Naive B cell (primary cell): ENCODE measurements around the gene NFIA. TPM values are rescaled to one million over a fixed set of nuclear protein-coding genes. Genes with fewer than 3 reads are reported as not detected.
A peak's percentile ranks its signal among the peaks of the same experiment; 100 is the strongest.

Experiments used
- ATAC-seq, 2 donors: fragments of 150-1000 bp; cut with Tn5 transposase; 2 replicates each; pipeline ENCODE4 v1.10.0; 2021; ENCODE audit warnings: low read depth in 2 of 2, mild to moderate bottlenecking in 2 of 2, moderate library complexity in 2 of 2
- DNase-seq: peaks from one replicate; pipeline ENCODE4 v3.0.0; 2022
- H3K27ac Mint-ChIP-seq, 6 donors: one replicate each; pipeline ENCODE4 v1.8.0; 2020 to 2022; ENCODE audit warnings: mild to moderate bottlenecking in 6 of 6, mixed read lengths in 6 of 6, moderate library complexity in 5 of 6, inconsistent platforms in 2 of 6
- H3K27me3 Mint-ChIP-seq, 3 donors: one replicate each; pipeline ENCODE4 v1.8.0; 2021 to 2022; ENCODE audit warnings: mixed read lengths in 3 of 3, mild to moderate bottlenecking in 1 of 3
- H3K36me3 Mint-ChIP-seq, 2 donors: one replicate each; pipeline ENCODE4 v1.8.0; 2020 to 2022; ENCODE audit warnings: mixed read lengths in 2 of 2, inconsistent platforms in 1 of 2, mild to moderate bottlenecking in 1 of 2
- H3K4me1 Mint-ChIP-seq, 3 donors: one replicate each; pipeline ENCODE4 v1.8.0; 2020 to 2022; ENCODE audit warnings: mixed read lengths in 3 of 3, inconsistent platforms in 1 of 3, mild to moderate bottlenecking in 1 of 3, moderate library complexity in 1 of 3
- H3K4me3 Mint-ChIP-seq, 8 donors: one replicate each; pipeline ENCODE4 v1.8.0; 2020 to 2022; ENCODE audit warnings: mild to moderate bottlenecking in 8 of 8, mixed read lengths in 8 of 8, moderate library complexity in 8 of 8, inconsistent platforms in 2 of 8
- H3K9me3 Mint-ChIP-seq, 7 donors: one replicate each; pipeline ENCODE4 v1.8.0; 2020 to 2022; ENCODE audit warnings: mixed read lengths in 7 of 7, mild to moderate bottlenecking in 5 of 7, inconsistent platforms in 2 of 7, moderate library complexity in 1 of 7
- polyA plus RNA-seq, 6 donors: library from polyadenylated mRNA; unstranded; fragments of 300-500 nt; fragmentation: Illumina TruSeq; gene quantifications; one replicate each; pipeline ENCODE4 v1.2.3, GENCODE V29; 2021; ENCODE audit warnings: low read depth in 6 of 6

Gene NFIA
- polyA plus RNA-seq, 6 donors from 2014 or later: 0.77 to 5.7 (median 1.4) TPM

DNA sequence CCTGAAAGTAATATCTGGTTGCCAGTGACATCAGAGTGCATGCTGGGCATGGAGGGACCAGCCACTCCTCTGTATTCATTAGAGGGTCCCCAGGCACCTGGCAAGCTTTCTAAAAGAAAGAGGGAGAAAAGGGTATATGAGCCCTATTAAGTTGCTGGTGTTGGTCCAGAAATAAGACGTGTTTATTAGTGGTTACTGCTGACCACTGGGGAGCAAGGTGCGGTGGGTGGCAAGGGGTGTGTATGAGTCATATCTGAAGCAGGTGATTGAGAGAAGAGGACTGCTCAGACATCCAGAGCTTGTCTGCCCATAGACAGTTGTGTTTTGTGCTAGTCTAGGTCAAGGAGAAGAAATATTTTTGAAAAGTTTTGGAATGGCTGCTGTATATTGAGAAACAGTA, 344.5 kb downstream of the NFIA start:
- DNase-seq (no peak), ATAC-seq (no peak)
- Mint-ChIP-seq H3K4me3 (no peak overlapping the region), H3K27ac (peak overlapping the region in 1 of 6 donors; percentile 5), H3K9me3 (no peaks in the 10 kb centered on the region), H3K4me1 (peaks cover 4 to 6% (median 6%) of the 10 kb centered on the region in 3 donors), H3K36me3 (no peaks in the 10 kb centered on the region), H3K27me3 (peaks cover 0 to 6% (median 0%) of the 10 kb centered on the region in 3 donors)

DNA sequence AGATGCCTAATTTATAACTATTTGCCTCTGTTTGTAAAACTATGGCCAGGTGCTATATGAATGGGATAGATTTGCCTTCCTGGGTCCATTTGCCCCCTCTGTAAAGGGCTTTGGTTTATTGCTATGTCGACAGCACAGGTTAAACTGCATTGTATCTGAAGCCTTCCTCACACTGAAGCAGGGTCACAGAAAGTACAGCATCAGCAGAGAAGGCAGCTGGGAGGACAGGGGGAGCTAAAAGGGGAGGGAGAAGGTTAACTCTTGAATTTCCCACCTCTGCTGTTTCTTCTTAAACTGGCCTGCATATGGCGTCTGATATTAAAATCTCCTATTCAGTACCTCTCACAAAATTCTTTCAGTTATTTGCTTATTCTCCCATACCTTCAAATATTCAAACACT, 345.1 kb downstream of the NFIA start:
- Mint-ChIP-seq H3K4me3 (no peak overlapping the region), H3K9me3 (no peaks in the 10 kb centered on the region), H3K36me3 (no peaks in the 10 kb centered on the region), H3K4me1 (peaks cover 4 to 6% (median 6%) of the 10 kb centered on the region in 3 donors), H3K27ac (no peak overlapping the region), H3K27me3 (peaks cover 0 to 6% (median 0%) of the 10 kb centered on the region in 3 donors)
- ATAC-seq: no peak
- DNase-seq: no peak

DNA sequence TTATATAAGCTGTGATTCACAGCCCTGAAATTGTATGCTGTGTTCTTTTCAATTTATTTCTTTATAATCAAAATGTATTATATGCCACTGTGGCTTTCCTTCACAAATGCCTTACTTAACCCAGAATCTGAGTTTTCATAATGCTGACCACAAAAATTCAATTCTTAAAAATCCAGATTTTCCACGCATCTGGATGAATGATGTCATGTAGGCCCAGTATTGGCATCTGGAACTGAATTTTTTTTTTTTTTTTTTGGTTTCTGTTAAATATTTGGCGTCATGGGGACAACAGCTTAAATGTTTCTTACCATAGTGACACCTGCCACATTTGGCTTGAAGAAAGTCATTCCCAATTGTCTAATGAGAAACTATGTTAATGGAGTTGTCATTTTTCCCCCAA, 345.8 kb downstream of the NFIA start:
- no peak for DNase-seq
- Mint-ChIP-seq H3K27me3 (peaks cover 0 to 6% (median 0%) of the 10 kb centered on the region in 3 donors), H3K36me3 (no peaks in the 10 kb centered on the region), H3K4me1 (peaks cover 4 to 6% (median 6%) of the 10 kb centered on the region in 3 donors), H3K9me3 (no peaks in the 10 kb centered on the region), H3K27ac (no peak overlapping the region), H3K4me3 (no peak overlapping the region)
- no peak for ATAC-seq

DNA sequence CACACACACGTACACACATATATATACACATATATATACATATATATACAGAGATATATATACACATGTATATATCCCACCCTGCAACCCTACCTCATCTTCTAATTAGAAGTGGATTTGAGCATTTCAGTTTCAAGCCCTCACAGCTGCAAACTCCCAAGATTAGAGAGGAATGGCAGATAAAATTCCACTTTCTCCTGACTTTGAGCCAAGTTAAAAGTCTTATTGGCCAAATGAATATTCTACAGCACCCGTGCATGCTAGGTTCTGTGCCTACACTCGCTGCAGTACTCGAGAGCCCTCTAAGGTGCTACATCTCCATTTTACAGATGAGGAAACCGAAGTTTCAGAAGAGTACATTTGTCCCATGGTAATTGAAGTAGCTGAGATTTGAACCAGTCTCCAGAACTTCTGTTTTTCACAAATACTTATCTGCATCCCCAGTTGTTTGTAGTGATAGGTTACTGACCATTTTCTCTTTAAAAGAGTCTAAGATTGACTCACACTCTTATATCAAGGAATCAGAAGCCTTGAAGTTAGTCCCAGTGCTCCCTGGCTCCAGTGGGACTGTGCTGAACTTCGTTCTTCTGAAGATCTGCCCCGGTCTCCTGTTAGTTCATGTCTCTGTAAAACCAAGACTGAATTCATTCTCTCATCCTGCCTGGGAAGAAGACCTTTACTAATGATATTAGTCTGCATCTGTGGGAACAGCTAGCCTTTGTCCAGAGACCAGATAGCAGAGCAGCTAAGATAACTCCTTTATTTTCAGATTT, 350.4 kb downstream of the NFIA start:
- no peaks in the 10 kb centered on the region for H3K4me1 Mint-ChIP-seq
- no peaks in the 10 kb centered on the region for H3K36me3 Mint-ChIP-seq
- ATAC-seq: no peak
- H3K27me3 Mint-ChIP-seq: peaks cover 0 to 9% (median 0%) of the 10 kb centered on the region in 3 donors
- no peak overlapping the region for H3K4me3 Mint-ChIP-seq
- no peak overlapping the region for H3K27ac Mint-ChIP-seq
- H3K9me3 Mint-ChIP-seq: peaks cover 0 to 2% (median 0%) of the 10 kb centered on the region in 7 donors
- DNase-seq: no peak

DNA sequence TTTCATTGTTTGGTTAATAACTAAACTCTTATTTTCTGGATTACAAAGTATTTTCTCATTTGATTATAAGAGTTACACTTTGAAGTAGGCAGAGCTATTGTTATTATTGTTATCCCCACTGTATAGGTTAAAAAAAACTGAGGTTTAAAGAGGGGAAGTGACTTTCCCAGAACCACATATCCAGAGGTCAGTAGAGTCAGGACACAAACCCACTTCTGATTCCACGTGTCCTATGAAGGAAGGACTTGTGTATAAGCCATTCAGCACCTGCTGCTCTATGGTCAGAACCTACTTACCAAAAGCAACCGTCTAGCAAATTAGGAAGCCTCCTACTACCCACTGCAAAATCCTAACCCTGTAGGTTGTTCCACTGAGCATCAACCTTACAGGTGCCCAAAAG, 351.3 kb downstream of the NFIA start:
- H3K4me3 Mint-ChIP-seq: no peak overlapping the region
- no peaks in the 10 kb centered on the region for H3K4me1 Mint-ChIP-seq
- peaks cover 0 to 2% (median 0%) of the 10 kb centered on the region in 7 donors for H3K9me3 Mint-ChIP-seq
- H3K36me3 Mint-ChIP-seq: no peaks in the 10 kb centered on the region
- DNase-seq (no peak), ATAC-seq (no peak)
- H3K27me3 Mint-ChIP-seq: peaks cover 0 to 9% (median 0%) of the 10 kb centered on the region in 3 donors
- no peak overlapping the region for H3K27ac Mint-ChIP-seq

DNA sequence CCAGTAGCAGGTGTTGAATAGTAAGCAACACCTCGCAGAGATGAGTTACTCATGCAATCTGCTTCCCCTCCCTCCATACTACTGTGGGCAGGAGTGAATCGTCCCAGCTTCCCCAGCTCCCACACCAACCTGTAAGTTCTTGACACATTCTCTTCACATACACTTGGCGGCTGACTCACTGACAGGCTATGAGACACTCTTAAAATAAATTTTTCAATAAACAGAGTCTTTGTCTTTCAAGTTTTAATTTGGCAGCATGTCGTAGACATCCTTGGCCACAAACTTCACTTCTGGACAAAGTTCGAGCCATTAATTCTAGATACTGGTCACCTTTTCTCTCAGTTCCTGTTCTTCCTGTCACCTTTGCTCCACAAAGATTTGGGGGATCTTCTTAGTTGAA, 351.9 kb downstream of the NFIA start:
- H3K9me3 Mint-ChIP-seq: peaks cover 0 to 2% (median 0%) of the 10 kb centered on the region in 7 donors

DNA sequence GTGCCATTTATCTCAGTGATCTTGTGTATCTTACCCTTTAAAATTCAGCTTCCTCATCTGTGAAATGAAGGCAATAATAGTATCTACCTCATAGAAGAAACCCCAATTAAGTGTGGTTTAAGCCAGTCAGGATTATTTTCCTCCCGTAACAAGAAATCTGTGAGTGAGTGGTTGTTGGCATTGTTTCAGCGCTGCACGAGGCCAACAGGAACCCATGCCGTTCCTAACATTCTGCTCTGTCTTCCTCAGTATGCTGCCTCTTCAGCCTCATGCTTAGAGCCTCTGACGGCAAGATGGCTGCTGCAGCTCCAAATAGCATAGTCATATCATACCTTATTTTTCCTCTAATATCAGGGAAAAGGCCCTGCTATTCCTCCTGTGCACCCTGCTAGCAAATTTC, 352.9 kb downstream of the NFIA start:
- Mint-ChIP-seq H3K27me3 (peaks cover 0 to 9% (median 0%) of the 10 kb centered on the region in 3 donors), H3K9me3 (peaks cover 0 to 2% (median 0%) of the 10 kb centered on the region in 7 donors), H3K4me1 (no peaks in the 10 kb centered on the region), H3K27ac (no peak overlapping the region), H3K4me3 (no peak overlapping the region), H3K36me3 (no peaks in the 10 kb centered on the region)
- no peak for ATAC-seq
- no peak for DNase-seq

More for the DNA sequence above, 351.9 kb downstream of the NFIA start:
- ATAC-seq: no peak
- Mint-ChIP-seq H3K4me3 (no peak overlapping the region), H3K4me1 (no peaks in the 10 kb centered on the region), H3K27me3 (peaks cover 0 to 9% (median 0%) of the 10 kb centered on the region in 3 donors), H3K27ac (peak overlapping the region in 1 of 6 donors; percentile 31), H3K36me3 (no peaks in the 10 kb centered on the region)
- no peak for DNase-seq

DNA sequence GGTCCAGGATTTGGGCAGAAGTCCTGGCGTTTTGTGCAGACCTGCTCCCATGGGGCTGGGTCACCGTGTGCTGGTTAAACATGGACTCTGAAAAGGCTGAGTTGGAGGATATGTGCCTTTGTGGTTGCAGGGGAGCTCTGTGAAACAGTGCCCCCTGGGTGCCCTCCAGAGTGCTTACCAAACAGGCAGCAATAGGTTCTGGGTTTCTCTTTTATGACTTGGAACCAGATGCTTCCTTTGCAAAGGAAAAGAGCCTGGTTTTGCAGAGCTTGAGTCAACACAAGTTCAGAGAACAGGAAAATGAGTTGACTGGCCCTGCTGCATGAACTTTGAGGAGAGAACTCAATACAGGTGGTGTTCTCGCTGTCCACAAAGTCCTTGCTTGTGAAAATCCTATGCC, 353.7 kb downstream of the NFIA start:
- ATAC-seq: no peak
- no peaks in the 10 kb centered on the region for H3K36me3 Mint-ChIP-seq

DNA sequence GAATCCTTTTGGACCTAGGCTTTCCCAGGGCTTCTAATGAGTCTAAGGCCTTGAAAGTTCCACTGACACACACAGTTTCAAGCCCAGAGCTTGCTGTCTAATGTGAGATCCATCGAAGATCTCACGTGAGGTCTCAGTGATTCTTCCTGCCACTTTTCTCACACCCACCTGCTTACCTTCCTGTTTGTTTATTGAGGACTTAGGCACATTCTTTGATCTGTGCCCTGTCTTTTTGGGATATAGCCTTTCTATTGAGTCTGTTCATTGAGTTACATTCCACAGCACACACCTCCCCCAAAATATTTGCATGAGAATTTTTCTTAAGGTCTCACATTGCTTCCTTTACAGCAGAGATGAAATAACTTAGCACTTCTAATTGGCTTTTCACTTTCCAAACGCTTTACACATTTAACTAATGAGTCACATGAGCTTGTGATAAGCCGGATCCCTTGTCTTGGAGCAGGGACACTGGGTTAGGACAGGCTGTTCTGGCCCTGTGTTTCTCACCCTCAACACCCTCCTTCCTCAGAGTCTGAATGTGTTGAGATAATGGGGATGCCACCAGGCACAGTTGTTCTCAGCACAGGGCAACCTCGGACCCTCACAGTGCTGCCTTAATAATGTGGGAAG, 354.2 kb downstream of the NFIA start:
- ATAC-seq: no peak
- no peaks in the 10 kb centered on the region for H3K4me1 Mint-ChIP-seq
- no peak for DNase-seq
- H3K36me3 Mint-ChIP-seq: no peaks in the 10 kb centered on the region
- peaks cover 0 to 2% (median 0%) of the 10 kb centered on the region in 7 donors for H3K9me3 Mint-ChIP-seq
- H3K27ac Mint-ChIP-seq: no peak overlapping the region
- H3K4me3 Mint-ChIP-seq: no peak overlapping the region
- peaks cover 0 to 9% (median 0%) of the 10 kb centered on the region in 3 donors for H3K27me3 Mint-ChIP-seq

More for the DNA sequence above, 353.7 kb downstream of the NFIA start:
- Mint-ChIP-seq H3K27ac (no peak overlapping the region), H3K9me3 (peaks cover 0 to 2% (median 0%) of the 10 kb centered on the region in 7 donors), H3K4me3 (no peak overlapping the region), H3K4me1 (no peaks in the 10 kb centered on the region), H3K27me3 (peaks cover 0 to 9% (median 0%) of the 10 kb centered on the region in 3 donors)
- no peak for DNase-seq

DNA sequence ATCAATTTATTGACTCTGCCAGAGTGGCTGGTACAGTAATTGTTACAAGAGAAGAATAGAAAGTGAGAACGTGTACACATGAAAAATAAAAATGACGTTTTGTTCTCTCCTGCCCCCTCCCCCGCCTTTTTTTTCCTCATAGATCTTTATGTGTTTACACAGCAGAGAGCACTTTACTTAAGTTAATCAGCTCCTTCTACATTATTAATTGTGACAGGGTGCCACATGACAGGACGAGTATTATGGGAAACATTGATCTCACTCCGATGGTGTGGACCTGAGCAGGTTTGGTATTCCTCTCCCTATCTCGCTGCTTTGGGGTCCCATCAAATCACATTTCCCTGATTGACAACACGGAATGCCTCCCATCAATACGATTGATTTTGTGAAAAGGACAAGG, 356.9 kb downstream of the NFIA start:
- DNase-seq (no peak), ATAC-seq (no peak)
- H3K27ac Mint-ChIP-seq: no peak overlapping the region

DNA sequence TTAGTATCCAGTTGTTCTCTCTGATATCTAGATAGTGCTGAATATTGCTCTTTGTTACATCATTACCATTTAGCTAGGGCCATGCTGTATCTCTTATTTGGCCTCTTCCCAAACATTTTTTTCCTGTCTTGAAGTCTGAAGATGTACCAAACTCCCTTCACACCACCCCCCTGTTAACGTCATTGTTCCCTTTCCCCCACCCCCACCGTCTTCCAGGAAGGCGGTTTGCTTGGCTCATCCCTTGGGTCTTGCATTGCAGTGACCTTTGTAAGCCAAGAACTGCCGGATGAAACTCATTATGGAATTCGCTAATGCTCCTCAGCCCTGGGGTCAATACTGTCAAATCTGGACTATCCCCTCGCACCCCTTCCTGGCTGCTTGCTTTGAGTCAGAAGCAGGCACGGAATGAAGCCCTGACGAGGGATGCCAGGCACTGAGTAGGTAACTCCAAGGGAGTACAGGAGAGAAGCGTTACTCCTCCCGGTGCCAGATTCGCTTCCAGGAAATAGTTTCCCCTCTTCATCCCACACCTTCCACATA, 359.4 kb downstream of the NFIA start:
- no peak for ATAC-seq
- no peak for DNase-seq
- H3K4me1 Mint-ChIP-seq: no peaks in the 10 kb centered on the region
- no peaks in the 10 kb centered on the region for H3K36me3 Mint-ChIP-seq
- peaks cover 0 to 8% (median 0%) of the 10 kb centered on the region in 3 donors for H3K27me3 Mint-ChIP-seq
- no peak overlapping the region for H3K4me3 Mint-ChIP-seq
- H3K27ac Mint-ChIP-seq: no peak overlapping the region
- peaks cover 0 to 2% (median 0%) of the 10 kb centered on the region in 7 donors for H3K9me3 Mint-ChIP-seq

More for the DNA sequence above, 356.9 kb downstream of the NFIA start:
- H3K27me3 Mint-ChIP-seq: peaks cover 0 to 9% (median 0%) of the 10 kb centered on the region in 3 donors
- no peaks in the 10 kb centered on the region for H3K4me1 Mint-ChIP-seq
- no peak overlapping the region for H3K4me3 Mint-ChIP-seq
- peaks cover 0 to 2% (median 0%) of the 10 kb centered on the region in 7 donors for H3K9me3 Mint-ChIP-seq
- H3K36me3 Mint-ChIP-seq: no peaks in the 10 kb centered on the region

DNA sequence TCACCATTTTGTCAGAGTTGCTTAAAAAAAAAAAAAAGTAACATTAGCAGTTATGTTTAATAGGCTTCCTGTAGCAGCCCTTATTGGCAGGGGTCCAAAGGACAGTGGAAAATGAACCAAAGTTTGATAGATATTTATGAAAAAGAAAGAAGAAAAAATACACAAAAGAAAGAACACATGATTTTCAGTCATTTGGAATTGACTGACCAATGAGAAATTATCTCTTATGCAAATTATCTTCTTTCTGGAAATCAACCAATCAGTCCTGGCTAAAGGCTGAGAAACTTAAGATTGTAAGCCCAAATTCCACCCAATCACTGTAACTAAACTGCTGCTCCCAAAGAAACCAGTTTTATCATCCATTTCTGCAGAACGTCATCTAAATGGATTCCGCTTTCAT, 360.2 kb downstream of the NFIA start:
- Mint-ChIP-seq H3K27ac (no peak overlapping the region), H3K9me3 (peaks cover 0 to under 1% (median 0%) of the 10 kb centered on the region in 7 donors), H3K36me3 (no peaks in the 10 kb centered on the region), H3K4me3 (no peak overlapping the region), H3K4me1 (no peaks in the 10 kb centered on the region), H3K27me3 (peaks cover 0 to under 1% (median 0%) of the 10 kb centered on the region in 3 donors)
- no peak for ATAC-seq
- no peak for DNase-seq

DNA sequence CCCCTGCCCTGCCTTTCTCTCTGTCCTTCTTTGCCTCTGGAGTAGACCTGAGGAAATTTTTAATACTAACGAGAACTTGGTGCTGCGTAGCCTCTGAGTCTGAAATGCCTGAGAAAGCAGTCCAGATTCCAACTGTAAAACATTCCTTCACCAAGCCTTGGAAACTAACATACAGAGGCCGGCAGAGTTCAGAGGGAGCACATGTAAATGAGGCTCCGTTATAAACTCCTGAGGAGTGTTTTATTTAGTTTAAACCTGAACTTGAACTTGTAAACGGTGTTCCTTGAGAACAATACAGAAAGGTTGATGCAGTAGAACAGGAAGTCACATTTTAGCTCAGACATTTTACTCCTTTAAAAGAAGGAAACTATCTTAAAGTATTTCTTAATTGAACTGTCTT, 361.9 kb downstream of the NFIA start:
- Mint-ChIP-seq H3K9me3 (no peaks in the 10 kb centered on the region), H3K4me3 (no peak overlapping the region), H3K27ac (no peak overlapping the region), H3K36me3 (no peaks in the 10 kb centered on the region), H3K27me3 (peaks cover 0 to 7% (median 2%) of the 10 kb centered on the region in 3 donors), H3K4me1 (no peaks in the 10 kb centered on the region)
- DNase-seq (no peak), ATAC-seq (no peak)
